ENCODE results near the gene MKX. TPM values are rescaled to one million over a fixed set of nuclear protein-coding genes. Genes with fewer than 3 reads are reported as not detected.
"Not testable (repeated sequence)": the region's sequence is repeated elsewhere in the genome, so short reads cannot be mapped to it uniquely, and the experiment has no call there.

Gene MKX
- total RNA-seq, 1 donor from 2014 or later, result 0.31 TPM

DNA sequence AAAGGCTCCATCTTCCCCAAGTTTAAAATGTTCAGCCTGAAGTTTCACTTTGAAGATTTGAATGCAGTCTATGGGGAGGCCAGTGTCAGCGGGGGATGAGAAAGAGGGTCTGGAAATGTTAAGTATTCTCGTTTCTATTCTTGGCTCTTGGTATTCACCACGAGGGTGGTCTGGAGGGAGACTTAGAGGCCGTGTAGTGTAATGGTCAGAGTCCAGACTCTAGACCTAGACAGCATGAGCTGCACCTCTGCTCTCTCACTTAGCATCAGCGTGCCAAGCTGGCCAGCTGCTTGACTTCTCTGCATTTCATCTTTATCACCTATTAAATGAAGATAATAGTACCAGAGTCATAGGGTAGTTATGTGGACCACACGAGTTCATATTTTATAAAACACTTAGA, 57.9 kb downstream of the MKX start:
- no peaks in the 10 kb centered on the region for H3K4me1 Mint-ChIP-seq (ENCODE audit: low read depth)
- no peak overlapping the region for H3K4me3 Mint-ChIP-seq (ENCODE audit: low read depth)
- H3K27me3 Mint-ChIP-seq, result no peaks in the 10 kb centered on the region
- TF ChIP-seq, protein P1, sequence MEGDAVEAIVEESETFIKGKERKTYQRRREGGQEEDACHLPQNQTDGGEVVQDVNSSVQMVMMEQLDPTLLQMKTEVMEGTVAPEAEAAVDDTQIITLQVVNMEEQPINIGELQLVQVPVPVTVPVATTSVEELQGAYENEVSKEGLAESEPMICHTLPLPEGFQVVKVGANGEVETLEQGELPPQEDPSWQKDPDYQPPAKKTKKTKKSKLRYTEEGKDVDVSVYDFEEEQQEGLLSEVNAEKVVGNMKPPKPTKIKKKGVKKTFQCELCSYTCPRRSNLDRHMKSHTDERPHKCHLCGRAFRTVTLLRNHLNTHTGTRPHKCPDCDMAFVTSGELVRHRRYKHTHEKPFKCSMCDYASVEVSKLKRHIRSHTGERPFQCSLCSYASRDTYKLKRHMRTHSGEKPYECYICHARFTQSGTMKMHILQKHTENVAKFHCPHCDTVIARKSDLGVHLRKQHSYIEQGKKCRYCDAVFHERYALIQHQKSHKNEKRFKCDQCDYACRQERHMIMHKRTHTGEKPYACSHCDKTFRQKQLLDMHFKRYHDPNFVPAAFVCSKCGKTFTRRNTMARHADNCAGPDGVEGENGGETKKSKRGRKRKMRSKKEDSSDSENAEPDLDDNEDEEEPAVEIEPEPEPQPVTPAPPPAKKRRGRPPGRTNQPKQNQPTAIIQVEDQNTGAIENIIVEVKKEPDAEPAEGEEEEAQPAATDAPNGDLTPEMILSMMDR (IDR thresholded peaks at IDR 0.05; ENCODE audit: unreplicated experiment), result no peak
- H3K36me3 Mint-ChIP-seq (ENCODE audit: insufficient read depth), result no peaks in the 10 kb centered on the region
- peaks cover 10% of the 10 kb centered on the region for H3K9me3 Mint-ChIP-seq (ENCODE audit: low read depth)
- H3K27ac Mint-ChIP-seq, result no peak overlapping the region
- DNase-seq (ENCODE audit: low spot score, unreplicated experiment), result no peak

DNA sequence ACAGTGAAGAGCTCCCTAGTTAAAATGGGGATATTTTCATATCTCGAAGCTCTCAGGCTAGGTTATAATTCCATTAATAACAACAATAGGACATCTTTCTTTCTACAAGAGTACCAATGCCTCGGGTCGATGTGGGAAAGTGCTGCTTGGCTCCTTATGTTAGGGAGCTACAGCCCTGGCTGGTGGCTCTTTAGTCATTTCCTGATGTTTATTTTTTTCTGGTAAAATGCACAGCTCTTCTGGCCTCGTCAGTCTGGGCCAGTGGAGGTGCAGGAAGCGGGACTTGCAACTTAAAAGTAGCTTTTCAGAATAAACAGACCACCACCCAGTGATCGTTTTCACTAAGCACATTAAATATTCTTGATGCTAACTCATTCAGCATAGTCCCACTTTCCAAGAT, 58.3 kb downstream of the MKX start:
- H3K27ac Mint-ChIP-seq, result no peak overlapping the region
- no peaks in the 10 kb centered on the region for H3K4me1 Mint-ChIP-seq (ENCODE audit: low read depth)
- H3K27me3 Mint-ChIP-seq, result no peaks in the 10 kb centered on the region
- H3K9me3 Mint-ChIP-seq (ENCODE audit: low read depth), result peaks cover 10% of the 10 kb centered on the region
- no peak overlapping the region for H3K4me3 Mint-ChIP-seq (ENCODE audit: low read depth)
- no peaks in the 10 kb centered on the region for H3K36me3 Mint-ChIP-seq (ENCODE audit: insufficient read depth)
- TF ChIP-seq, protein P1 (IDR thresholded peaks at IDR 0.05; ENCODE audit: unreplicated experiment), result no peak
- no peak for DNase-seq (ENCODE audit: low spot score, unreplicated experiment)

DNA sequence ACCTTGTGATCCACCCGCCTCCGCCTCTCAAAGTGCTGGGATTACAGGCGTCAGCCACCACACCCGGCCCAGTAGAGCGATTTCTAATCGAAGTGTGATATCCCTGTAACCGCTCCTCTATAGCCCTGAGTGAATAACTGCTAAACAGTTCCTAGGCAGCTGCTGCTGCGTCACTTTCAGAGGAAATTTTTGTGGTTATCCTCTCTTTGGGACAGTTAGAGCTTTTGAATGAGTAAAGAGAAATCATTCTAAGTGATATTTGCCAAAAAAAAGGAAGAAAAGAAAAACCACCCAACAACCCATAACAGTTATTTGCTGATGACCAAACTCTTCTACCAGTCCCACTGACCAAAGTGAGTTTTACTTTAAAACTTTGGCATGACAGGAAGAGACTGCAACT, 59.9 kb downstream of the MKX start:
- no peaks in the 10 kb centered on the region for H3K4me1 Mint-ChIP-seq (ENCODE audit: low read depth)
- H3K36me3 Mint-ChIP-seq (ENCODE audit: insufficient read depth), result no peaks in the 10 kb centered on the region
- H3K9me3 Mint-ChIP-seq (ENCODE audit: low read depth), result peaks cover 10% of the 10 kb centered on the region
- TF ChIP-seq, protein P1 (IDR thresholded peaks at IDR 0.05; ENCODE audit: unreplicated experiment), result no peak
- H3K27ac Mint-ChIP-seq, result no peak overlapping the region
- no peak for DNase-seq (ENCODE audit: low spot score, unreplicated experiment)
- H3K27me3 Mint-ChIP-seq, result no peaks in the 10 kb centered on the region
- no peak overlapping the region for H3K4me3 Mint-ChIP-seq (ENCODE audit: low read depth)

DNA sequence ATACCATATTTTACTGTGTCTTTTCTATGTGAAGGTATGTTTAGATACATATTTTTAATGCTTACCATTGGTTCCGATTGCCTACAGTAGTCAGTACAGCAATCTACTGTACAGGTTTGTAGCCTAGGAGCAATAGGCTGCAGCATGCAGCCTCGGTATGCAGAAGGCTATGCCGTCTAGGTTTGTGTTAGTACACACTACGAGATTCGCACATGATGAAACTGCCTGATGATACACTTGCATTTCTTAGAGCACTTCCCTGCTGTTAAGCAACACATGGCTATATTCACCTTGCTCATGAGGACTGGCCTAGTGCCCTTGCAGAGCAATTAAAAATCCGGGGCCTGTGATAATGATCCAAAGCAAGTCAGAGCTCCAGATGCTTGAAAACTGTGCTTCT, 62.4 kb downstream of the MKX start:
- Mint-ChIP-seq H3K27me3 (peaks cover 2% of the 10 kb centered on the region), H3K27ac (no peak overlapping the region), H3K4me3 (ENCODE audit: low read depth) (no peak overlapping the region), H3K9me3 (ENCODE audit: low read depth) (no peaks in the 10 kb centered on the region), H3K4me1 (ENCODE audit: low read depth) (no peaks in the 10 kb centered on the region), H3K36me3 (ENCODE audit: insufficient read depth) (no peaks in the 10 kb centered on the region)
- TF ChIP-seq, protein P1 (IDR thresholded peaks at IDR 0.05; ENCODE audit: unreplicated experiment), result no peak
- DNase-seq (ENCODE audit: low spot score, unreplicated experiment), result no peak

DNA sequence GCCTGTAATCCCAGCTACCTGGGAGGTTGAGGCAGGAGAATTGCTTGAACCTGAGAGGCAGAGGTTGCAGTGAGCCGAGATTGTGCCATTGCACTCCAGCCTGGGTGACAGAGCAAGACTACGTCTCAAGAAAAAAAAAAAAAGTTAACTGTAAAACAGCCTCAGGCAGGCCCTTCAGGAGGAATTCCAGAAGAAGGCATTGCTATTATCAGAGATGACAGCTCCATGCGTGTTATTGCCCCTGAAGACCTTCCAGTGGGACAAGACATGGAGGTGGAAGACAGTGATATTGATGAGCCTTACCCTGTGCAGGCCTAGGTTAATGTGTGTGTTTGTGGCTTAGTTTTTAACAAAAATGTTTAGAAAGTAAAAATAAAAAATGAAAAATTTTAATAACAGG, 63.8 kb downstream of the MKX start:
- not testable (repeated sequence) for H3K27me3 Mint-ChIP-seq; H3K4me3 Mint-ChIP-seq (ENCODE audit: low read depth); H3K36me3 Mint-ChIP-seq (ENCODE audit: insufficient read depth); H3K27ac Mint-ChIP-seq; H3K9me3 Mint-ChIP-seq (ENCODE audit: low read depth); DNase-seq (ENCODE audit: low spot score, unreplicated experiment); H3K4me1 Mint-ChIP-seq (ENCODE audit: low read depth)

DNA sequence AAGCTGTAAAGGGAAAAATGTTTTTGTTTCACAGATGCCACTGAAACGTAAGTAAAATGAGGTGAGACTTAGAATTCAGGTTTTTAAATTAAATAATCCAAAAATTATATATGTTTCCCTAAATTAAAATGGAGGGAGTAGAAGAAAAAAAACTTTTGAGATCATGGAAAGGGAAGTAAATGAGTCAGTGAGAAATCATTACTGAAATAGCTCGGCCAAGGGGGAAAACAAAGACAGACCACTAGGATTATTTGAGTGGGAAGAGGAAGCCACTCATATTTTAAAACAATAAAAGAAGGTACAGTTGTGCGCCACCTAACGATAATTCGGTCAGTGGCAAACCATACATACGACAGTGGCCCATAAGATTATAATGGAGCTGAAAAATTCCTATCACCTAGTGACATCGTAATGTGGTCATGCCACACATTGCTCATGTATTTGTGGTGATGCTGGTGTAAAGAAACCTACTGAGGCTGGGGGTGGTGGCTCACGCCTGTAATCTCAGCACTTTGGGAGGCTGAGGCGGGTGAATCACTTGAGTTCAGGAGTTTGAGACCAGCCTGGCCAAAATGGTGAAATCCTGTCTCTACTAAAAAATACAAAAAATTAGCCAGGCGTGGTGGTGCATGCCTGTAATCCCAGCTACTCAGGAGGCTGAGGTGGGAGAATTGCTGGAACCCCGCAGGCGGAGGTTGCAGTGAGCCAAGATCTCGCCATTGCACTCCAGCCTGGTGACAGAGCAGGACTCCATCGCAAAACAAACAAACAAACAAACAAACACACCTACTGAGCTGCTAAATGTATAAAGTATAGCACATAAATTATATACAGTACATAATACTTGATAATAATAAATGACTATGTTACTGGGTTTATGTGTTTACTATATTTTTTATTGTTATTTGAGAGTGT, 64.7 kb downstream of the MKX start:
- TF ChIP-seq, protein P1 (IDR thresholded peaks at IDR 0.05; ENCODE audit: unreplicated experiment), result no peak
- no peak overlapping the region for H3K4me3 Mint-ChIP-seq (ENCODE audit: low read depth)
- no peak for DNase-seq (ENCODE audit: low spot score, unreplicated experiment)
- H3K9me3 Mint-ChIP-seq (ENCODE audit: low read depth), result no peaks in the 10 kb centered on the region
- no peaks in the 10 kb centered on the region for H3K36me3 Mint-ChIP-seq (ENCODE audit: insufficient read depth)
- no peaks in the 10 kb centered on the region for H3K4me1 Mint-ChIP-seq (ENCODE audit: low read depth)
- H3K27me3 Mint-ChIP-seq, result peaks cover 2% of the 10 kb centered on the region
- H3K27ac Mint-ChIP-seq, result no peak overlapping the region
